Activated CD8-positive, alpha-beta memory T cell treated with anti-CD3 and anti-CD28 coated beads for 24 hours (primary cell): ENCODE measurements around the gene AWAT2.
A peak's percentile ranks its signal among the peaks of the same experiment; 100 is the strongest.
"Not testable (repeated sequence)": the region's sequence is repeated elsewhere in the genome, so short reads cannot be mapped to it uniquely, and the experiment has no call there.

Experiments used
- DNase-seq: peaks from one replicate; pipeline ENCODE4 v3.0.0-alpha.2; 2020

Gene AWAT2

GRCh38 chrX:70041993-70042392 lies 7.7 kb downstream of the AWAT2 start:
- DNase-seq: no peak

DNA sequence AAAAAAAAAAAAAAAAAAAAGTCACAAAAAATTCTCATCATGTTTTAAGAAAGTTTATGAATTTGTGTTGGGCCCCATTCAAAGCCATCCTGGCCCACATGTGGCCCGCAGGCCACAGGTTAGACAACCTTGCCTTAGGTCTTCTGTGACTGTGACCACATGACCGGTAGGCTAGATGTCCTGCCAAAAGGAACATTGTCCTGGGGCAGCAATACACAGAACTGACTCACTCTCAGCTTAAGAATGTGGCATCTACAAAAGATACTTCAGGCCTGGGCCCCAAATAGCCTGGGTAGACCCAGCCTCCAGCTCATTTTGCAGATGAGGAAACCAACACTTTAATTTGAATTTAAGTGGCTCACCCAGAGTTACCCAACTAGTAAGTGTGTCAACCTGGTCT lies 10.0 kb downstream of the AWAT2 start:
- no peak for DNase-seq

DNA sequence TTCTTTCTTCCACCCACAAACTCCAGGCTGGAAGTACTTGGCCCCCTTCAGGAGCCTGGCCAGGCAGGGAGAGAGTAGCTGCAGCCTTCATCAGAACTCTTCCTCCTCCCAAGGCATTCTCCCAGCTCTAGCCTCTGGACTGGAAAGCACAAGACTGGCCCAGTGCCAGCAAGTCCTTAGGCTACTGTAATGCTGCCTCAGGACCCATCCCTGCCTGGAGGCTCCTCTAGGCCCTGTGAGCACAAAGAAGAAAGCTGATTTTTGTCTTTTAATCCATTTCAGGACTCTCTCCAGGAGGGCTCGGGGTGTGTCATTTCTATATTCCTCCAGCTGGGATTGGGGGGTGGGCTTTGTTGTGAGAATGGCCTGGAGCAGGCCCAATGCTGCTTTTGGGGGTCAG lies 10.8 kb downstream of the AWAT2 start:
- DNase-seq: no peak

- no peak for DNase-seq
Measured at GRCh38 chrX:70038515-70038914, 11.2 kb downstream of the AWAT2 start.

DNA sequence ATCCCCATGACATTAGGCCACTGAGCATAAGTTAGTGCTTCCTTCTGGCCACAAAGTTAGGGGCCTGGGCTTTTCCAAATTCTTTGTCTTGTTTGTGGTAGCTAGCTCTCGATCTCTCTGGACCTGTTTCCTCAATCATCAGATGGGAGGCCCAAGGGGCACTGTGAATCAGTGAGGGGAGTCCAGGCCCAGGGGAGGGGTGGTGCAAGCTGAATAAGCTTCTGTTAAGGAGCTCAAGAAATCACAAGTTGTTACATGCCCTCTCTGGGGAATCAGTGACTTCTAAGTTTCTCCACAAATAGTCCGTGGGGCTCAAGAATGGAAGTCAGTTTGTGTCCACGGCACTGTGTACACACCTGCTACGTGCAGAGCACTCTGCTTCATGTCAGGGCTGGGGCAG lies 15.1 kb downstream of the AWAT2 start:
- no peak for DNase-seq

DNA sequence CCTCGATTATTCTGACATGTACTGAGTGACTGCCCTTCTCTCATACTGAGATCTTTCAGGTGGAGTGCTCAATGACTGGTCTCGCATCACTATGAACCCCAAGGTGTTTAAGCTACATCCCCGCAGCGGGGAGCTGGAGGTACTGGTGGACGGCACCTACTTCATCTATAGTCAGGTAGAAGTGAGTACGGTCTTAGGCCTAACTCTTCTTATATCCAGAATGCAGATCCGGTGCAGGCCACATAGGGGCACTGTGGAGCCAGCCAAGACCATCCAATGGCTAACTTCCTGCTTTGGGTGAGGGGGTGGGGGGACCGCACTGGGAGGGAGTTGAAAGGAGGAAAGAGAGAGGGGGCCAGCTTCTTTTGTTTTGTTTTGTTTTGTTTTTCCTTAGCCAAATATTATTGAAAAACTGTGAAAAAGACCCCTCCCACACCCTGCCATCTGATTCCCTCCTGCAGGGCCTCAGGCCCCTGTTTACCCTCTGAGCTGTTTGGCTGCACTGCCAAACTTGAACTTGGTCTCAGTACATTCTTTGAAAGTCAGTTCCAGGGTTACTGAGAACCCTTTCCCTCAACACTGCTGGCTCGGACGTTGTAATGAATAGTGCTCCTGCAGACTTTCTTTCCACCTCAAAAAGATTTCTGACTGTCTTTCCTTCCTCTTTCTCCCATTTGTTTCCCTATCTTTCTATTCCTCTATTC lies 16.2 kb downstream of the AWAT2 start:
- no peak for DNase-seq

DNA sequence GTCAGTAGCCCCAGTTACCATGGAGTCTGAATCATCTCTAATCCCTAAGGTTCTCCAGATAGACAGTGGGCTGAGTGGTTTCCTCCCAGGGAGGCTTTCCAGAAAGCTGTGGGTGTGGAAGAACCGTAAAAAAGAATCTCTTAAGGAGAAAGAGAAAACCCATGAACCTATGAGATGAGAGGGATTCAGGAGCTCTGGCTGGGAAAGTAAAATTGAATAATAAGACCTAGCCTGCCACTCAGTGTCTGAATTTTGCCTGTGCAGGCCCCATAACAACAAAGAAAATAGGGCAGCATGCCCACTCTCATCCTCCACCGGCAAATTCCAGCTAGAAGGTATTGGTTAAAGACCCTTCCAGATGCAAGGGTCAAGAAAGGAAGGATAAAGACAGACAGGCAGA lies 16.9 kb downstream of the AWAT2 start:
- DNase-seq: no peak

GRCh38 chrX:70030301-70030767 lies 19.4 kb downstream of the AWAT2 start:
- peak; percentile 65 for DNase-seq

GRCh38 chrX:70029863-70030262 lies 19.9 kb downstream of the AWAT2 start:
- no peak for DNase-seq

- no peak for DNase-seq
Measured at GRCh38 chrX:70026851-70027200, 22.9 kb downstream of the AWAT2 start.

- no peak for DNase-seq
Measured at GRCh38 chrX:70026112-70026850, 23.5 kb downstream of the AWAT2 start.

GRCh38 chrX:70025464-70025863 lies 24.3 kb downstream of the AWAT2 start:
- DNase-seq: no peak

- DNase-seq: no peak
Measured at GRCh38 chrX:70022616-70023015, 27.1 kb downstream of the AWAT2 start.

DNA sequence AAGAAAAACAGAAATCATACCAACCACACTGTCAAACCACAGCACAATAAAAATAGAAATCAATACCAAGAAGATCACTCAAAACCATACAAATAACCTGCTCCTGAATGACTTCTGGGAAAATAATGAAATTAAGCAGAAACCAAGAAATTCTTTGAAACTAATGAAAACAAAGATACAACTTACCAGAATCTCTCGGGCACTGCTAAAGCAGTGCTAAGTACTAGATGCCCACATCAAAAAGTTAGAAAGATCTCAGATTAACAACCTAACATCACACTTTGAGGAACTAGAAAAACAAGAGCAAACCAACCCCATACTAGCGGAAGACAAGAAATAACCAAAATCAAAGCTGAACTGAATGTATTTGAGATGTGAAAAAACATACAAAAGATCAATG lies 33.2 kb downstream of the AWAT2 start:
- no peak for DNase-seq

DNA sequence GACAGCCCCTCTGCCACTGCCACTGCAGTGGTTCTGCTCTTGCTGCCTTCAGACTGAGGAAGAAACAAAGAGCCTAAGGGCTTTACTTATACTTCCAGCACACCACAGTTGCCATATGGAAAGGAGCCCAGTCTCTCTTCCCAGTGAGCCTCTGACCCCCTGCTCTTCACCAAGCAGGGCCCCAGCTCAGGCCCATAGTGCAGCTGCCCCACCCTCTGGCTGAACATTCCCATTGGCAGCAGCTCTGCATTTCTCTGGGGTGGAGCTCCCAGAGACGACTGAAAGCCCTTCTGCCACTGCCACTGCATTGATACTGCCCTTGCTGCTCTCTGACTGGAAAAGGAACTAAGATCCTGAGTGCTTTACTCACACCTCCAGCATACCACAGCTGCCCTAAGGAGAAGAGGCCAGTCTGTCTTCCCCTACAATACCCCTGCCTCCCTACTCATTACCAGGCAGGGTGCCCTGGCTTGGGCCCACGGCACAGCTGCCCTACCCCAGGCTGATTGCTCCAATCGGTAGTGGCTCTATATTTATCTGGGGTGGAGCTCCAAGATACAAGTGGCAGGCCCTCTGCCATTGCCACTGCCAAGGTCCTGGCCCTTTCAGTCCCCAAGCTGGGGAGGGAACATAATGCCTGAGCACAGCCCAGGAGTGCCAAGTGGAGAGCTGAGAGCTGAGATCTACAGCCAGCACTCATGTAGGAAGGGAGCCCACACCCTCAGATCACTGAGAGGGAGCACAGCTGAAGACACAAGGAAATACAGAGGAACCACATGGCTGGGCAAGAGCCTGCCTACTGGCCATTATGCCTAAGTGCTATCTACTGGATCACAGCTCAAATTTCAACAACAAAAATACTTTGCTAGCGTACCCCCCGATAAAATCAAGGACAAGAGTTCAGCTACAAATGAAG lies 36.0 kb downstream of the AWAT2 start:
- DNase-seq: no peak

- DNase-seq: no peak
Measured at GRCh38 chrX:70012756-70013155, 37.0 kb downstream of the AWAT2 start.

- no peak for DNase-seq
Measured at GRCh38 chrX:70009970-70010369, 39.8 kb downstream of the AWAT2 start.

DNA sequence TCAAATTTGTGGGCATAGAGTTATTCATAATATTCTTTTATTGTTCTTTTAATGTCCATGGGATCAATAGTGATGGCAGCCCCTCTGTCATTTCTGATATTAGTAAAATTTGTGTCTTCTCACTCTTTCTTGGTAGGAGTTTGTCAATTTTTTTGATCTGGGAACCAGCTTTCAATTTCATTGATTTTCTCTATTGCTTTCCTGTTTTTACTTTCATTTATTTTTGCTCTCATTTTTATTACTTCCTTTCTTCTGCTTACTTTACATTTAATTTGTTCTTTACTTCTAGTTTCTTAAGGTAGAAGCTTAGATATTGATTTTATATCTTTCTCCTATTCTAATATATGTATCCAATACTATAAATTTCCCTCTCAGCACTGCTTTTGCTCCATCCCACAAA lies 40.7 kb downstream of the AWAT2 start:
- no peak for DNase-seq

- DNase-seq: no peak
Measured at GRCh38 chrX:70007946-70008345, 41.8 kb downstream of the AWAT2 start.

GRCh38 chrX:70001708-70002341 lies 47.9 kb downstream of the AWAT2 start:
- no peak for DNase-seq

DNA sequence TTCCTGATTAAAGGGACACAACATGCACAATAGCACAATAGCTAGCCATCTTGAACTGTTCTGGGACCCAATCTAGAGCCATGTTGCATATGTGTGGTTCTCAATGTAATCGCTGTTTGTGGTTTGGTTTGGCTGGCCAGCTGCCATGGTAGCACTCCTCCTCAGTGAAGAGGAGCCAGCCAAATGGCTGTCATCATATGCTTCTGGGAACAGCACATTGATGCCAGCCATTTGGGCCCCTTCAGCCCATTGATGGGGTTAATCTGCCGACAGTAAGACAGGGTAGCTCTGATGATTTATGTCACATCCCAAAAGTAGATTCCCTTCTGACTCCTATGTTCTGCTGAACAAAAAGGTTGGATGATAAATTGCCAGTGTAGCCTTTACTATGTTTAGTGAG lies 48.5 kb downstream of the AWAT2 start:
- no peak for DNase-seq

- not testable (repeated sequence) for DNase-seq
Measured at GRCh38 chrX:69998299-69998698, 51.4 kb downstream of the AWAT2 start.

DNA sequence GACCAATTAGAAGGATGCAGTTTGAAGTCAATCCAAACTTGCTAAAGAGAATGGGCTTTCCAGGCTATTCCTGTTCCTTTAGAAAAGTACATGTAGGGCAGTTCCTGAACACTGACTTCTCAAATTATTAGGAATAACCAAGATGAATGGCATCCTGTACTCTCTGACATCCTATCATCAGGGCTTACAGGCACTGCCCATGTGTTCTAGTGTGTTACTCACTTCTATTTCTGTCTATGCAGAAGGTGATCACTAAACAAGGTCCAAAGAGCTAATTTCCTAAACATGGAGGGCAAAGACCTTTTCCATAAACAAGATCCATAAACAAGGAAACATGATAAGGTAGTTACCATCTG lies 53.6 kb downstream of the AWAT2 start:
- no peak for DNase-seq
